ENCODE data around the gene GABRR3.

DNA sequence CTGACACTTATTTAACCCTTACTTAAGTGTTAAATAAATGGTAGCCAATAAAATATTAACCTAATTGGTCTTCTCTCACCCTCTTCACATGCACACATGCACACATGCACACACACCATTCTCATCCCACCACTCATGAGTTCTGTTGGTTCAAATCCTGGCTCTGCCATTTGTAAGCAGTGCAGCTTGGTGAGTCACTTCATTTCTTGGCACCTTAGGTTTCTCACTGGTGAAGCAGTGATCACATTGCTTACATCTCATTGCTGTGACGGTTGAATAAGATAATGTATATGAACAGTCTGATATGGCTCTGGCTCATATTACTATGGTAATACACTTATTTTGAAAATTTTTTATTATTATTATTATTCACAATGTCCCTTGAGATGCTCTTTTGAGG, 96.7 kb downstream of the GABRR3 start:
- TF ChIP-seq, protein P1, sequence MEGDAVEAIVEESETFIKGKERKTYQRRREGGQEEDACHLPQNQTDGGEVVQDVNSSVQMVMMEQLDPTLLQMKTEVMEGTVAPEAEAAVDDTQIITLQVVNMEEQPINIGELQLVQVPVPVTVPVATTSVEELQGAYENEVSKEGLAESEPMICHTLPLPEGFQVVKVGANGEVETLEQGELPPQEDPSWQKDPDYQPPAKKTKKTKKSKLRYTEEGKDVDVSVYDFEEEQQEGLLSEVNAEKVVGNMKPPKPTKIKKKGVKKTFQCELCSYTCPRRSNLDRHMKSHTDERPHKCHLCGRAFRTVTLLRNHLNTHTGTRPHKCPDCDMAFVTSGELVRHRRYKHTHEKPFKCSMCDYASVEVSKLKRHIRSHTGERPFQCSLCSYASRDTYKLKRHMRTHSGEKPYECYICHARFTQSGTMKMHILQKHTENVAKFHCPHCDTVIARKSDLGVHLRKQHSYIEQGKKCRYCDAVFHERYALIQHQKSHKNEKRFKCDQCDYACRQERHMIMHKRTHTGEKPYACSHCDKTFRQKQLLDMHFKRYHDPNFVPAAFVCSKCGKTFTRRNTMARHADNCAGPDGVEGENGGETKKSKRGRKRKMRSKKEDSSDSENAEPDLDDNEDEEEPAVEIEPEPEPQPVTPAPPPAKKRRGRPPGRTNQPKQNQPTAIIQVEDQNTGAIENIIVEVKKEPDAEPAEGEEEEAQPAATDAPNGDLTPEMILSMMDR (conservative IDR thresholded peaks at IDR 0.05; ENCODE audit: low read depth, low read length): no peak
- TF ChIP-seq EZH2 (IDR thresholded peaks at IDR 0.05; ENCODE audit: borderline replicate concordance, low read depth, low read length, poor library complexity, severe bottlenecking): no peak
